Measurements from ENCODE around the gene POLK. TPM values are rescaled to one million over a fixed set of nuclear protein-coding genes. Genes with fewer than 3 reads are reported as not detected.

The POLK gene
- total and polyA plus RNA-seq, 7 experiments from 2014 or later: 16.7 to 36.6 (median 23.0) TPM

DNA sequence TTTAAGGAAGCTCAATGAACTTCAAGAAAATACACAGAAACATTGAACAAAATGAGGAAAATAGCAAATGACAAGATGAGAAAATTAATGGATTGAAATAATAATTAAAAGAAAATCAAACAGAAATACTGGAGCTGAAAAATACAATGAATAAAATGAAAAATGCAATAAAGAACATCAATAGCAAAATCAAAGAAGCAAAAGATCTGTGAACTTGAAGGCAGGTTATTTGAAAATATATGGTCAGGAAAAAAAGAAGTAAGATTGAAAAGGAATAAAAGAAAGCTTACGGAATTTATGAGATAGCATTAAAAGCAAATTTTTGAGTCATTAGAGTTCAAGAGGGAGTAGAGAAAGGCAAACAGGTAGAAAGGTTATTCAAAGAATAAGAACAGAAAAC, 42.7 kb upstream of the POLK start:
- ChIA-PET POLR2A (interaction anchor here (0.7 kb wide), 1 partner anchor 1184 kb away, joined by 3 read pairs; no protein-coding TSS in a partner anchor), CTCF (no interaction called here)
- intact Hi-C loops (cut with micrococcal nuclease): loop anchor here in 1 of 2 donors (2.0 kb wide), 1 partner anchor 26 kb away; no protein-coding TSS in a partner anchor
- Mint-ChIP-seq H3K27me3 (no peaks in the 10 kb centered on the region), H3K4me1 (peaks cover 13 to 49% (median 35%) of the 10 kb centered on the region in 7 donors), H3K4me3 (no peak overlapping the region), H3K9me3 (peaks cover 7 to 62% (median 29%) of the 10 kb centered on the region in 11 donors), H3K36me3 (peaks cover 8 to 65% (median 63%) of the 10 kb centered on the region in 5 donors), H3K27ac (no peak overlapping the region)
- Histone ChIP-seq H3K27ac (ENCODE audit: low read depth, low read length) (no peak overlapping the region), H3K36me3 (ENCODE audit: control insufficient read depth in 2 of 3, insufficient read depth in 3 of 3, low read length in 3 of 3) (peaks cover 0 to 7% (median 0%) of the 10 kb centered on the region in 3 experiments), H3K4me1 (ENCODE audit: control insufficient read depth in 2 of 2, insufficient read depth in 2 of 2, low read length in 2 of 2) (peaks cover 0 to 19% of the 10 kb centered on the region in 2 donors), H3K27me3 (ENCODE audit: control insufficient read depth in 2 of 2, insufficient read depth in 2 of 2, low read length in 2 of 2) (no peaks in the 10 kb centered on the region), H3K4me3 (ENCODE audit: low read length) (no peak overlapping the region), H3K9me3 (ENCODE audit: control insufficient read depth in 2 of 3, low read length in 3 of 3) (peaks cover 0 to 24% (median 4%) of the 10 kb centered on the region in 3 experiments)
- ATAC-seq (no peak), DNase-seq (no peak)

GRCh38 chr5:75471193-75471592, 40.5 kb upstream of the POLK start:
- no peak overlapping the region for H3K4me3 Mint-ChIP-seq
- DNase-seq: no peak

DNA sequence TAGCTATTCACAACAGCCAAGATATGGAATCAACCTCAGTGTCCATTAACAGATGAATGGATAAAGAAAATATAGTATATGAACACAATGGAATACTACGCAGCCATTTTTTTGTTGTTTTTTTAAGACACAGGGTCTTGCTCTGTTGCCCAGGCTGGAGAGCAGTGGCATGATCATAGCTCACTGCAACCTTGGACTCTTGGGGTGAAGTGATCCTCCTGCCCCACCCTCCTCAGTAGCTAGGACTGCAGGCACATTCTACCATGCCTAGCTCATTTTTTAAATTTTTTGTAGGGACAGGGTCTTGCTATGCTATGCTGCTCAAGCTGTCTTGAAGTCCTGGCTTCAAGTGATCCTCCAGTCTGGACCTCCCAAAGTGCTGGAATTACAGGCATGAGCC, 38.7 kb upstream of the POLK start:
- DNase-seq (no peak), ATAC-seq (no peak)
- peaks cover 2 to 39% (median 21%) of the 10 kb centered on the region in 7 donors for H3K4me1 Mint-ChIP-seq
- ChIA-PET POLR2A (no interaction called here), CTCF (no interaction called here)
- Histone ChIP-seq H3K27me3 (ENCODE audit: control insufficient read depth in 2 of 2, insufficient read depth in 2 of 2, low read length in 2 of 2) (no peaks in the 10 kb centered on the region), H3K4me3 (ENCODE audit: low read length) (no peak overlapping the region), H3K9me3 (ENCODE audit: control insufficient read depth in 2 of 3, low read length in 3 of 3) (peaks cover 0 to 24% (median 4%) of the 10 kb centered on the region in 3 experiments), H3K4me1 (ENCODE audit: control insufficient read depth in 2 of 2, insufficient read depth in 2 of 2, low read length in 2 of 2) (no peaks in the 10 kb centered on the region), H3K36me3 (ENCODE audit: control insufficient read depth in 2 of 3, insufficient read depth in 3 of 3, low read length in 3 of 3) (peaks cover 0 to 7% (median 0%) of the 10 kb centered on the region in 3 experiments), H3K27ac (ENCODE audit: low read depth, low read length) (no peak overlapping the region)
- H3K36me3 Mint-ChIP-seq: peaks cover 12 to 69% (median 62%) of the 10 kb centered on the region in 5 donors
- intact Hi-C loops (cut with micrococcal nuclease): no loop called here
- no peak overlapping the region for H3K4me3 Mint-ChIP-seq
- no peaks in the 10 kb centered on the region for H3K27me3 Mint-ChIP-seq
- H3K27ac Mint-ChIP-seq: no peak overlapping the region
- H3K9me3 Mint-ChIP-seq: peaks cover 7 to 53% (median 28%) of the 10 kb centered on the region in 11 donors

More at GRCh38 chr5:75471193-75471592, 40.5 kb upstream of the POLK start:
- Histone ChIP-seq H3K9me3 (ENCODE audit: control insufficient read depth in 2 of 3, low read length in 3 of 3) (peaks cover 0 to 24% (median 4%) of the 10 kb centered on the region in 3 experiments), H3K27me3 (ENCODE audit: control insufficient read depth in 2 of 2, insufficient read depth in 2 of 2, low read length in 2 of 2) (no peaks in the 10 kb centered on the region), H3K4me3 (ENCODE audit: low read length) (no peak overlapping the region), H3K27ac (ENCODE audit: low read depth, low read length) (no peak overlapping the region), H3K36me3 (ENCODE audit: control insufficient read depth in 2 of 3, insufficient read depth in 3 of 3, low read length in 3 of 3) (peaks cover 0 to 7% (median 0%) of the 10 kb centered on the region in 3 experiments), H3K4me1 (ENCODE audit: control insufficient read depth in 2 of 2, insufficient read depth in 2 of 2, low read length in 2 of 2) (peaks cover 0 to 6% of the 10 kb centered on the region in 2 donors)
- no peaks in the 10 kb centered on the region for H3K27me3 Mint-ChIP-seq
- ChIA-PET CTCF (no interaction called here), POLR2A (no interaction called here)
- H3K4me1 Mint-ChIP-seq: peaks cover 6 to 38% (median 21%) of the 10 kb centered on the region in 7 donors
- H3K36me3 Mint-ChIP-seq: peaks cover 12 to 72% (median 64%) of the 10 kb centered on the region in 5 donors
- peaks cover 7 to 62% (median 29%) of the 10 kb centered on the region in 11 donors for H3K9me3 Mint-ChIP-seq
- no peak for ATAC-seq
- intact Hi-C loops (cut with micrococcal nuclease): no loop called here
- H3K27ac Mint-ChIP-seq: no peak overlapping the region

- Mint-ChIP-seq H3K9me3 (peaks cover 7 to 48% (median 26%) of the 10 kb centered on the region in 11 donors), H3K4me3 (no peak overlapping the region), H3K27me3 (no peaks in the 10 kb centered on the region), H3K36me3 (peaks cover 12 to 65% (median 59%) of the 10 kb centered on the region in 5 donors), H3K27ac (no peak overlapping the region), H3K4me1 (peaks cover 2 to 43% (median 23%) of the 10 kb centered on the region in 7 donors)
- Histone ChIP-seq H3K9me3 (ENCODE audit: control insufficient read depth in 2 of 3, low read length in 3 of 3) (peaks cover 0 to 21% (median 4%) of the 10 kb centered on the region in 3 experiments), H3K36me3 (ENCODE audit: control insufficient read depth in 2 of 3, insufficient read depth in 3 of 3, low read length in 3 of 3) (peaks cover 0 to 2% (median 0%) of the 10 kb centered on the region in 3 experiments), H3K27ac (ENCODE audit: low read depth, low read length) (no peak overlapping the region), H3K4me1 (ENCODE audit: control insufficient read depth in 2 of 2, insufficient read depth in 2 of 2, low read length in 2 of 2) (no peaks in the 10 kb centered on the region), H3K27me3 (ENCODE audit: control insufficient read depth in 2 of 2, insufficient read depth in 2 of 2, low read length in 2 of 2) (no peaks in the 10 kb centered on the region), H3K4me3 (ENCODE audit: low read length) (no peak overlapping the region)
- ATAC-seq (no peak), DNase-seq (no peak)
- POLR2A ChIA-PET: interaction anchor here (0.7 kb wide), 1 partner anchor 241 kb away, joined by 3 read pairs; no protein-coding TSS in a partner anchor
- intact Hi-C loops (cut with micrococcal nuclease): no loop called here
- CTCF ChIA-PET: no interaction called here
Observed at GRCh38 chr5:75473463-75473862, 38.2 kb upstream of the POLK start.

DNA sequence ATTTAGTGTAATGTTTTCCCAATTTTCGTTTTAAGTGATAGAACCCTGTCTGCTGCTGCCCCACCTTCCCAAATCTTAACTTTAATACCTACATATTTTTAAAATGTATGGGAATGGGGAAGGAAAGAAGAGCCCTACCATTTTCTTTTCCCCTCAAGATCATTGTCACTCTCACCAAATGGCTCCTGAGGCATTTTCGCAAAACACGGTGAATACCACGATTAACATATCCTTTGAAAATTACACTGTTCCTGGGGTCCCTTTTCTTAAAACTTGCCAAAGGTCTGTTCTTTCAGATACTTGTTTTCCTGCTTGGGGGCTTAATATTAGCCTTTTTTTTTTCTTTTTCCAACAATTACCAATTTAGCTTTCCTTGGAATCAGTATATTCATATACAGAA, 36.3 kb upstream of the POLK start:
- Histone ChIP-seq H3K9me3 (ENCODE audit: control insufficient read depth in 2 of 3, low read length in 3 of 3) (peaks cover 0 to 8% (median 0%) of the 10 kb centered on the region in 3 experiments), H3K4me1 (ENCODE audit: control insufficient read depth in 2 of 2, insufficient read depth in 2 of 2, low read length in 2 of 2) (no peaks in the 10 kb centered on the region), H3K27ac (ENCODE audit: low read depth, low read length) (no peak overlapping the region), H3K36me3 (ENCODE audit: control insufficient read depth in 2 of 3, insufficient read depth in 3 of 3, low read length in 3 of 3) (no peaks in the 10 kb centered on the region), H3K27me3 (ENCODE audit: control insufficient read depth in 2 of 2, insufficient read depth in 2 of 2, low read length in 2 of 2) (no peaks in the 10 kb centered on the region), H3K4me3 (ENCODE audit: low read length) (no peak overlapping the region)
- no peaks in the 10 kb centered on the region for H3K27me3 Mint-ChIP-seq
- peaks cover 2 to 58% (median 39%) of the 10 kb centered on the region in 7 donors for H3K4me1 Mint-ChIP-seq
- H3K36me3 Mint-ChIP-seq: peaks cover 12 to 61% (median 42%) of the 10 kb centered on the region in 5 donors
- intact Hi-C loops (cut with micrococcal nuclease): loop anchor here in 1 of 2 donors (2.0 kb wide), 1 partner anchor 15 kb away; no protein-coding TSS in a partner anchor
- DNase-seq (no peak), ATAC-seq (no peak)
- H3K4me3 Mint-ChIP-seq: no peak overlapping the region
- CTCF ChIA-PET: no interaction called here
- POLR2A ChIA-PET: no interaction called here
- peaks cover under 1 to 29% (median 14%) of the 10 kb centered on the region in 11 donors for H3K9me3 Mint-ChIP-seq
- no peak overlapping the region for H3K27ac Mint-ChIP-seq

DNA sequence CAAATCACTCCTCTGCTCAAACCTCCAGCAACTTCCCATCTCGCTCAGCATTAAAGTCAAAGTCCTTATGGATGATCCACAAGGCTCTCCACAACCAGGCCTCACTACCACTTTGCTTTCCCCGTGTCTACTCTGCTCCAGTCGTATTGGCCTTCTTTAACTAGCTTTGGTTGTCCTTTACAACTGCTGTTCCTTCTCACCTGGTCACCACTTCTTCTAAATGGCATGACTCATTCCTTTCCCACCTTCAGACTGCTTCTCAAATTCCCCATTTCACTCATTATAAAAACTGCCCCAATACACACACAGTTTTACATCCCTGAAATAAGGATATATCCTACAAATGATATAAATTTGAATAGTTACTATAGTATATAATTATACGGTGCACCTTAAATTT, 30.7 kb upstream of the POLK start:
- Mint-ChIP-seq H3K36me3 (peaks cover 23 to 64% (median 53%) of the 10 kb centered on the region in 5 donors), H3K27ac (peak overlapping the region in 1 of 9 donors; percentile 6), H3K9me3 (peaks cover 0 to 33% (median 20%) of the 10 kb centered on the region in 11 donors), H3K27me3 (no peaks in the 10 kb centered on the region), H3K4me3 (no peak overlapping the region), H3K4me1 (peaks cover 5 to 72% (median 67%) of the 10 kb centered on the region in 7 donors)
- intact Hi-C loops (cut with micrococcal nuclease): no loop called here
- CTCF ChIA-PET: no interaction called here
- ATAC-seq (no peak), DNase-seq (no peak)
- Histone ChIP-seq H3K9me3 (ENCODE audit: control insufficient read depth in 2 of 3, low read length in 3 of 3) (peaks cover 0 to 4% (median 0%) of the 10 kb centered on the region in 3 experiments), H3K4me3 (ENCODE audit: low read length) (no peak overlapping the region), H3K4me1 (ENCODE audit: control insufficient read depth in 2 of 2, insufficient read depth in 2 of 2, low read length in 2 of 2) (no peaks in the 10 kb centered on the region), H3K27me3 (ENCODE audit: control insufficient read depth in 2 of 2, insufficient read depth in 2 of 2, low read length in 2 of 2) (no peaks in the 10 kb centered on the region), H3K27ac (ENCODE audit: low read depth, low read length) (no peak overlapping the region), H3K36me3 (ENCODE audit: control insufficient read depth in 2 of 3, insufficient read depth in 3 of 3, low read length in 3 of 3) (no peaks in the 10 kb centered on the region)
- POLR2A ChIA-PET: no interaction called here

DNA sequence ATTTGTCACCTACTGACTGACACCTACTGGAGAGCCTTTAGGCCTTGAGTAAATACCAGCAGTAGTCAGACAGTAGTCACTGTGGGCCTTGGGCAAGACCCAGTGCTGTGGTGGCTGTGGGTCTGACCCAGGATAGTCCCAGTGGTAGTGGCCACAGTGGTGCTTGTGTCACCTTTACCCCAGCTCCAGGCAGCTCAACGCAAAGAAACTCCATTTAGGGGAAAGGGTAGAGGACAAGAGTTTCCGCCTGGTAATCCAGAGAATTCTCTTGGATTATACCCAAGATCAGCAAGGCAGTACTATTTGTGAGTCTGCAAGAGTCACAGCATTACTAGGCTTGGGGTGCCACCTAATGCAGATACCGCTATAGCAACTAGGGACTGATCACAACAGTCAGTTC, 29.2 kb upstream of the POLK start:
- no peak overlapping the region for H3K4me3 Mint-ChIP-seq
- no peak for ATAC-seq
- H3K9me3 Mint-ChIP-seq: peaks cover 7 to 48% (median 30%) of the 10 kb centered on the region in 11 donors
- ChIA-PET POLR2A (no interaction called here), CTCF (no interaction called here)
- H3K27ac Mint-ChIP-seq: no peak overlapping the region
- Histone ChIP-seq H3K9me3 (ENCODE audit: control insufficient read depth in 2 of 3, low read length in 3 of 3) (peaks cover 0 to 7% (median 0%) of the 10 kb centered on the region in 3 experiments), H3K4me1 (ENCODE audit: control insufficient read depth in 2 of 2, insufficient read depth in 2 of 2, low read length in 2 of 2) (no peaks in the 10 kb centered on the region), H3K4me3 (ENCODE audit: low read length) (no peak overlapping the region), H3K27ac (ENCODE audit: low read depth, low read length) (no peak overlapping the region), H3K36me3 (ENCODE audit: control insufficient read depth in 2 of 3, insufficient read depth in 3 of 3, low read length in 3 of 3) (no peaks in the 10 kb centered on the region), H3K27me3 (ENCODE audit: control insufficient read depth in 2 of 2, insufficient read depth in 2 of 2, low read length in 2 of 2) (no peaks in the 10 kb centered on the region)
- no peak for DNase-seq
- intact Hi-C loops (cut with micrococcal nuclease): no loop called here
- peaks cover 7 to 72% (median 60%) of the 10 kb centered on the region in 7 donors for H3K4me1 Mint-ChIP-seq
- no peaks in the 10 kb centered on the region for H3K27me3 Mint-ChIP-seq
- H3K36me3 Mint-ChIP-seq: peaks cover 24 to 66% (median 61%) of the 10 kb centered on the region in 5 donors

Data from naive thymus-derived CD4-positive, alpha-beta T cell (primary cell).